IMR-90 (cell line): ENCODE results near the gene SSTR1. TPM values are rescaled to one million over a fixed set of nuclear protein-coding genes. Genes with fewer than 3 reads are reported as not detected.

Experiments used
- ATAC-seq: fragments of 200-7000 bp; cut with Tn5 transposase; 2 replicates; pipeline ENCODE4 v1.9.1; 2020; ENCODE audit warnings: low read depth, mild to moderate bottlenecking, moderate library complexity
- BruUV-seq: library from RNA; stranded (reverse); fragments of 400-500 nt; replicated peaks from 2 replicates; lab custom pipeline; 2021; lab: Mats Ljungman, UMichigan
- CTCF ChIA-PET: fragments of 300-600 bp; formaldehyde crosslinking; extraction: SDS; loops from one replicate; lab custom pipeline; 2021; ENCODE audit warnings: antibody characterized with exemption; lab: Yijun Ruan, JAX
- POLR2A ChIA-PET: fragments of 300-600 bp; sonication (Branson Sonifier 250); formaldehyde crosslinking; loops from one replicate; lab custom pipeline; 2022; ENCODE audit warnings: antibody characterized with exemption; ENCODE audit not compliant: unreplicated experiment; lab: Charles Lee
- DNase-seq: peaks from one replicate; pipeline ENCODE4 v3.0.0; 2013
- H2AFZ ChIP-seq: replicated peaks from 2 replicates; pipeline ENCODE3; 2013; ENCODE audit warnings: low read length, mild to moderate bottlenecking; ENCODE audit not compliant: poor library complexity
- H2AK5ac ChIP-seq: 2 replicates; pipeline ENCODE4 v1.6.1; 2013; ENCODE audit warnings: low read depth, low read length, inconsistent platforms
- H2AK9ac ChIP-seq: replicated peaks from 2 replicates; pipeline ENCODE3; 2013; ENCODE audit warnings: mild to moderate bottlenecking, low read depth, low read length, moderate library complexity; ENCODE audit not compliant: poor library complexity
- H2BK120ac ChIP-seq: 2 replicates; pipeline ENCODE4 v1.6.1; 2013; ENCODE audit warnings: low read depth, low read length, inconsistent platforms
- H2BK15ac ChIP-seq: 3 replicates; pipeline ENCODE4 v1.6.1; 2013; ENCODE audit warnings: low read depth, low read length, inconsistent platforms
- H2BK20ac ChIP-seq: 2 replicates; pipeline ENCODE4 v1.6.1; 2013; ENCODE audit warnings: low read depth, mild to moderate bottlenecking, inconsistent platforms, low read length, moderate library complexity
- H2BK5ac ChIP-seq: 2 replicates; pipeline ENCODE4 v1.6.1; 2013; ENCODE audit warnings: mild to moderate bottlenecking, low read depth, low read length, inconsistent platforms; ENCODE audit not compliant: poor library complexity, severe bottlenecking
- H3K14ac ChIP-seq: replicated peaks from 2 replicates; pipeline ENCODE4 v1.6.1; 2013; ENCODE audit warnings: low read depth, low read length, inconsistent platforms
- H3K18ac ChIP-seq: 2 replicates; pipeline ENCODE4 v1.6.1; 2013; ENCODE audit warnings: low read depth, low read length, control low read depth
- H3K23ac ChIP-seq: 2 replicates; pipeline ENCODE4 v1.6.1; 2013; ENCODE audit warnings: low read depth, low read length, inconsistent platforms
- H3K27ac ChIP-seq: 2 replicates; pipeline ENCODE4 v1.5.1; 2013; ENCODE audit warnings: mild to moderate bottlenecking, control low read depth, low read length; ENCODE audit not compliant: insufficient read depth
- H3K27me3 ChIP-seq: 2 replicates; pipeline ENCODE4 v1.6.1; 2013; ENCODE audit warnings: low read length; ENCODE audit not compliant: control insufficient read depth, insufficient read depth
- H3K36me3 ChIP-seq: 2 replicates; pipeline ENCODE4 v1.6.1; 2013; ENCODE audit warnings: low read length, mixed read lengths; ENCODE audit not compliant: control insufficient read depth, insufficient read depth
- H3K4ac ChIP-seq: 2 replicates; pipeline ENCODE4 v1.6.1; 2013; ENCODE audit warnings: low read depth, low read length, inconsistent platforms
- H3K4me1 ChIP-seq: 2 replicates; pipeline ENCODE4 v1.6.1; 2013; ENCODE audit warnings: low read length, mixed read lengths; ENCODE audit not compliant: control insufficient read depth, insufficient read depth
- H3K4me2 ChIP-seq: 2 replicates; pipeline ENCODE4 v1.6.1; 2013; ENCODE audit warnings: low read depth, mild to moderate bottlenecking, control low read depth, low read length, moderate library complexity
- H3K4me3 ChIP-seq: 2 replicates; pipeline ENCODE4 v1.5.1; 2013; ENCODE audit warnings: low read depth, mild to moderate bottlenecking, control low read depth, low read length, moderate library complexity; ENCODE audit not compliant: insufficient read depth
- H3K56ac ChIP-seq: 2 replicates; pipeline ENCODE4 v1.6.1; 2013; ENCODE audit warnings: low read length, inconsistent platforms; ENCODE audit not compliant: insufficient read depth; ENCODE audit errors: extremely low read depth
- H3K79me1 ChIP-seq, 2 experiments: 2 replicates each; pipeline ENCODE4 v1.6.1; 2013; ENCODE audit warnings: low read length in 2 of 2, inconsistent platforms in 1 of 2, low read depth in 1 of 2
- H3K9ac ChIP-seq: 2 replicates; pipeline ENCODE4 v1.6.1; 2013; ENCODE audit warnings: low read depth, low read length, control low read depth
- H3K9me1 ChIP-seq: 2 replicates; pipeline ENCODE4 v1.6.1; 2013; ENCODE audit warnings: low read length, inconsistent platforms; ENCODE audit not compliant: insufficient read depth
- H3K9me3 ChIP-seq: 2 replicates; pipeline ENCODE4 v1.6.1; 2013; ENCODE audit warnings: low read length; ENCODE audit not compliant: control insufficient read depth, insufficient read depth
- H4K20me1 ChIP-seq: 2 replicates; pipeline ENCODE4 v1.6.1; 2013; ENCODE audit warnings: low read length, inconsistent platforms; ENCODE audit not compliant: insufficient read depth
- H4K5ac ChIP-seq: 2 replicates; pipeline ENCODE4 v1.6.1; 2013; ENCODE audit warnings: mild to moderate bottlenecking, low read depth, low read length, control low read depth
- H4K8ac ChIP-seq, 2 experiments: 2 replicates each; pipeline ENCODE4 v1.6.1; 2013; ENCODE audit warnings: low read depth in 2 of 2, low read length in 2 of 2, control low read depth in 1 of 2, inconsistent platforms in 1 of 2
- H4K91ac ChIP-seq: 2 replicates; pipeline ENCODE4 v1.6.1; 2013; ENCODE audit warnings: low read depth, low read length, inconsistent platforms; ENCODE audit not compliant: insufficient read depth
- BHLHE40 ChIP-seq: fragments of 150-350 bp; IDR thresholded peaks from 2 replicates; pipeline ENCODE4 v1.6.1; 2016; ENCODE audit warnings: mild to moderate bottlenecking, low read depth, low read length
- CEBPB ChIP-seq: IDR thresholded peaks from 2 replicates; pipeline ENCODE4 v1.6.1; 2012; ENCODE audit warnings: low read depth, low read length, improper control_type of control experiment
- CHD1 ChIP-seq: IDR thresholded peaks from 2 replicates; pipeline ENCODE4 v1.6.1; 2012; ENCODE audit warnings: low read depth, low read length, improper control_type of control experiment
- MAFK ChIP-seq: IDR thresholded peaks from 2 replicates; pipeline ENCODE4 v1.6.1; 2012; ENCODE audit warnings: low read depth, low read length, improper control_type of control experiment
- MAZ ChIP-seq: IDR thresholded peaks from 2 replicates; pipeline ENCODE4 v1.6.1; 2012; ENCODE audit warnings: low read depth, mild to moderate bottlenecking, low read length, improper control_type of control experiment, moderate library complexity, borderline replicate concordance
- MXI1 ChIP-seq: IDR thresholded peaks from 2 replicates; pipeline ENCODE4 v1.6.1; 2012; ENCODE audit warnings: low read depth, mild to moderate bottlenecking, low read length, moderate library complexity, borderline replicate concordance
- POLR2A ChIP-seq: IDR thresholded peaks from 2 replicates; pipeline ENCODE4 v1.6.1; 2012; ENCODE audit warnings: mild to moderate bottlenecking, low read depth, low read length
- RAD21 ChIP-seq: IDR thresholded peaks from 2 replicates; pipeline ENCODE4 v1.6.1; 2012; ENCODE audit warnings: low read length, improper control_type of control experiment
- RCOR1 ChIP-seq: IDR thresholded peaks from 2 replicates; pipeline ENCODE4 v1.6.1; 2012; ENCODE audit warnings: mild to moderate bottlenecking, low read length, improper control_type of control experiment; ENCODE audit not compliant: insufficient replicate concordance
- RFX5 ChIP-seq: IDR thresholded peaks from 2 replicates; pipeline ENCODE4 v1.8.0; 2012; ENCODE audit warnings: low read depth, mild to moderate bottlenecking, low read length, moderate library complexity
- SMC3 ChIP-seq: fragments of 150-350 bp; IDR thresholded peaks from 2 replicates; pipeline ENCODE4 v1.6.1; 2016; ENCODE audit warnings: low read depth, mild to moderate bottlenecking, antibody characterized with exemption, low read length, moderate library complexity
- WGBS, 2 experiments: methylation state at CpG; one replicate each; pipeline versions ENCODE4 v1.1.5 to v1.1.7; 2013; ENCODE audit warnings: missing lambda C conversion rate in 2 of 2; ENCODE audit not compliant: insufficient read length in 1 of 2; ENCODE audit errors: extremely low coverage in 2 of 2; 5-methylcytosine and 5-hydroxymethylcytosine counted together
- dilution Hi-C: fragments of 300-500 bp; cut with HindIII; formaldehyde crosslinking; loops from one replicate; pipeline ENCODE4 v1.14.3; 2018; ENCODE audit warnings: low sequenced_read_pairs; ENCODE audit not compliant: unreplicated experiment
- in situ Hi-C: fragments of 300-500 bp; cut with MboI; formaldehyde crosslinking; loops from 3 replicates; pipeline ENCODE4 v1.14.3; 2019; ENCODE audit warnings: low sequenced_read_pairs, inconsistent platforms, mixed read lengths
- intact Hi-C: fragments of 100-400 bp; cut with micrococcal nuclease; formaldehyde crosslinking; loops from 2 replicates; pipeline ENCODE4 v1.10.0; 2022
- polyA plus RNA-seq, 3 experiments: library from polyadenylated mRNA; depleted of rRNA; stranded (reverse); fragments of >200 nt; gene quantifications; 2 replicates each; pipeline ENCODE4 v1.2.3, GENCODE V29; 2012; ENCODE audit warnings: low replicate concordance in 1 of 3
- total RNA-seq: library from RNA; depleted of rRNA; stranded (reverse); fragments of >200 nt; gene quantifications from 2 replicates; pipeline ENCODE4 v1.2.3, GENCODE V29; 2012
- TF ChIP-seq, protein P1 (sequence below): fragments of 150-350 bp; IDR thresholded peaks from 2 replicates; pipeline ENCODE4 v1.6.1; 2016; ENCODE audit warnings: low read depth, mild to moderate bottlenecking, low read length, moderate library complexity, borderline replicate concordance
- TF ChIP-seq, protein P2 (sequence below): conservative IDR thresholded peaks from 2 replicates; pipeline ENCODE4 v1.5.1; 2012; ENCODE audit warnings: mild to moderate bottlenecking, low read depth, low read length, improper control_type of control experiment
- TF ChIP-seq, protein P3 (sequence below): fragments of 150-350 bp; IDR thresholded peaks from 2 replicates; pipeline ENCODE4 v1.6.1; 2017; ENCODE audit warnings: mild to moderate bottlenecking, antibody characterized with exemption, low read length, low read depth

The SSTR1 gene
- total and polyA plus RNA-seq, 2 of the 4 experiments (the other 2 are of a cell fraction), result 1.1 to 5.5 TPM

DNA sequence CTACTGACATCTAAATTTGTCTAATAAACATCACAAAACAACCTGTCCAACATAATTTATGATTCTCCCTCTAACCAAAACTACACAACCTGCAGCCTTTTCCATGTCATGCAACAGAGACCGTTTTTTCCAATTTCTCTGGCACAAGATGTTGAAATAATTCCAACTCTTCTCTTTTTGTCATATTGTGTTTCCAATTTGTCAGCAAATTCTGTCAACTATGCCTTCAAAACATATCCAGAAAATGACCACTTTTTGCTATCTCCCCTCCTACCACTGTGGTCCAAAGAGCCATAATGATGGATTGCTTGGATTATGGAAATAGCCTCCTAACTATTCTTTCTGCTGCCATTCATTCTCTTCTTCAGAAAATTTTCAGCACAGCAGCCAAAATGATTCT lies 31.3 kb upstream of the SSTR1 start:
- no peak overlapping the region for H2AK5ac ChIP-seq
- no peaks in the 10 kb centered on the region for H3K27me3 ChIP-seq
- no peaks in the 10 kb centered on the region for H4K20me1 ChIP-seq
- no peak overlapping the region for H4K8ac ChIP-seq
- WGBS, 2 experiments, result no CpG with 5 or more reads among the region's 1 CpG
- no peak overlapping the region for H3K4me3 ChIP-seq
- no peak overlapping the region for H3K14ac ChIP-seq
- H2BK20ac ChIP-seq, result no peak overlapping the region
- intact Hi-C loops (loop anchor here (10.0 kb wide), 1 partner anchor 182 kb away; no protein-coding TSS in a partner anchor), dilution Hi-C loops (no loop called here), in situ Hi-C loops (no loop called here)
- H2AK9ac ChIP-seq, result no peak overlapping the region
- DNase-seq (no peak), ATAC-seq (no peak)
- H3K27ac ChIP-seq, result no peak overlapping the region
- no peaks in the 10 kb centered on the region for H3K9me1 ChIP-seq
- no peak overlapping the region for H2AFZ ChIP-seq
- BruUV-seq, result no TSS peak
- H3K4ac ChIP-seq, result no peak overlapping the region
- H3K4me1 ChIP-seq, result no peaks in the 10 kb centered on the region
- no peak overlapping the region for H3K23ac ChIP-seq
- no peak overlapping the region for H2BK120ac ChIP-seq
- no peak overlapping the region for H2BK15ac ChIP-seq
- H3K36me3 ChIP-seq, result no peaks in the 10 kb centered on the region
- TF ChIP-seq, protein P1, sequence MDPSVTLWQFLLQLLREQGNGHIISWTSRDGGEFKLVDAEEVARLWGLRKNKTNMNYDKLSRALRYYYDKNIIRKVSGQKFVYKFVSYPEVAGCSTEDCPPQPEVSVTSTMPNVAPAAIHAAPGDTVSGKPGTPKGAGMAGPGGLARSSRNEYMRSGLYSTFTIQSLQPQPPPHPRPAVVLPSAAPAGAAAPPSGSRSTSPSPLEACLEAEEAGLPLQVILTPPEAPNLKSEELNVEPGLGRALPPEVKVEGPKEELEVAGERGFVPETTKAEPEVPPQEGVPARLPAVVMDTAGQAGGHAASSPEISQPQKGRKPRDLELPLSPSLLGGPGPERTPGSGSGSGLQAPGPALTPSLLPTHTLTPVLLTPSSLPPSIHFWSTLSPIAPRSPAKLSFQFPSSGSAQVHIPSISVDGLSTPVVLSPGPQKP, result no peak
- TF ChIP-seq MAFK, result no peak
- no peak for TF ChIP-seq BHLHE40
- no peak for TF ChIP-seq MAZ
- no peak for TF ChIP-seq MXI1
- no peak for TF ChIP-seq RCOR1
- TF ChIP-seq, protein P2, sequence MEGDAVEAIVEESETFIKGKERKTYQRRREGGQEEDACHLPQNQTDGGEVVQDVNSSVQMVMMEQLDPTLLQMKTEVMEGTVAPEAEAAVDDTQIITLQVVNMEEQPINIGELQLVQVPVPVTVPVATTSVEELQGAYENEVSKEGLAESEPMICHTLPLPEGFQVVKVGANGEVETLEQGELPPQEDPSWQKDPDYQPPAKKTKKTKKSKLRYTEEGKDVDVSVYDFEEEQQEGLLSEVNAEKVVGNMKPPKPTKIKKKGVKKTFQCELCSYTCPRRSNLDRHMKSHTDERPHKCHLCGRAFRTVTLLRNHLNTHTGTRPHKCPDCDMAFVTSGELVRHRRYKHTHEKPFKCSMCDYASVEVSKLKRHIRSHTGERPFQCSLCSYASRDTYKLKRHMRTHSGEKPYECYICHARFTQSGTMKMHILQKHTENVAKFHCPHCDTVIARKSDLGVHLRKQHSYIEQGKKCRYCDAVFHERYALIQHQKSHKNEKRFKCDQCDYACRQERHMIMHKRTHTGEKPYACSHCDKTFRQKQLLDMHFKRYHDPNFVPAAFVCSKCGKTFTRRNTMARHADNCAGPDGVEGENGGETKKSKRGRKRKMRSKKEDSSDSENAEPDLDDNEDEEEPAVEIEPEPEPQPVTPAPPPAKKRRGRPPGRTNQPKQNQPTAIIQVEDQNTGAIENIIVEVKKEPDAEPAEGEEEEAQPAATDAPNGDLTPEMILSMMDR, result no peak
- TF ChIP-seq, protein P3, sequence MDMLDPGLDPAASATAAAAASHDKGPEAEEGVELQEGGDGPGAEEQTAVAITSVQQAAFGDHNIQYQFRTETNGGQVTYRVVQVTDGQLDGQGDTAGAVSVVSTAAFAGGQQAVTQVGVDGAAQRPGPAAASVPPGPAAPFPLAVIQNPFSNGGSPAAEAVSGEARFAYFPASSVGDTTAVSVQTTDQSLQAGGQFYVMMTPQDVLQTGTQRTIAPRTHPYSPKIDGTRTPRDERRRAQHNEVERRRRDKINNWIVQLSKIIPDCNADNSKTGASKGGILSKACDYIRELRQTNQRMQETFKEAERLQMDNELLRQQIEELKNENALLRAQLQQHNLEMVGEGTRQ, result no peak
- no peak for TF ChIP-seq POLR2A
- no peak for TF ChIP-seq RFX5
- TF ChIP-seq CEBPB, result no peak
- TF ChIP-seq CHD1, result no peak
- no peak for TF ChIP-seq SMC3
- TF ChIP-seq RAD21, result no peak
- H3K56ac ChIP-seq, result no peak overlapping the region
- no peak overlapping the region for H3K18ac ChIP-seq
- POLR2A ChIA-PET, result no interaction called here
- no peaks in the 10 kb centered on the region for H3K9me3 ChIP-seq
- no peak overlapping the region for H4K5ac ChIP-seq
- H2BK5ac ChIP-seq, result no peak overlapping the region
- H4K91ac ChIP-seq, result no peak overlapping the region
- H3K9ac ChIP-seq, result no peak overlapping the region
- H3K4me2 ChIP-seq, result no peak overlapping the region
- no peaks in the 10 kb centered on the region for H3K79me1 ChIP-seq
- CTCF ChIA-PET, result no interaction called here
